Stomach smooth muscle (tissue), 2 donors: ENCODE measurements around the gene COA7.
"Not testable (repeated sequence)": the region's sequence is repeated elsewhere in the genome, so short reads cannot be mapped to it uniquely, and the experiment has no call there.

Source experiments
- H3K27ac ChIP-seq: one replicate; pipeline ENCODE4 v1.7.0; 2013; ENCODE audit warnings: mild to moderate bottlenecking, low read length, inconsistent platforms
- H3K27me3 ChIP-seq, 2 donors: one replicate each; pipeline ENCODE4 v1.7.0; 2013; ENCODE audit warnings: low read length in 2 of 2; ENCODE audit not compliant: insufficient read depth in 2 of 2, control insufficient read depth in 1 of 2
- H3K36me3 ChIP-seq, 2 donors: one replicate each; pipeline ENCODE4 v1.7.0; 2013; ENCODE audit warnings: low read length in 2 of 2; ENCODE audit not compliant: control insufficient read depth in 2 of 2, insufficient read depth in 2 of 2
- H3K4me1 ChIP-seq: one replicate; pipeline ENCODE4 v1.7.0; 2013; ENCODE audit warnings: low read length; ENCODE audit not compliant: control insufficient read depth, insufficient read depth
- H3K4me3 ChIP-seq, 2 donors: one replicate each; pipeline ENCODE4 v1.7.0; 2013; ENCODE audit warnings: low read length in 2 of 2
- H3K9ac ChIP-seq, 2 donors: one replicate each; pipeline ENCODE4 v1.7.0; 2013; ENCODE audit warnings: low read length in 2 of 2, mild to moderate bottlenecking in 1 of 2
- H3K9me3 ChIP-seq, 2 donors: one replicate each; pipeline ENCODE4 v1.7.0; 2013; ENCODE audit warnings: low read length in 2 of 2; ENCODE audit not compliant: control insufficient read depth in 2 of 2
- donor health status: healthy.
- donor health status: Pancreatic carcinoma.

COA7 gene

GRCh38 chr1:52697795-52698674 lies at the start of gene COA7:
Gene COA7, minus strand, starts transcription at chr1:52698347. Its CDS starts 21 bp downstream, at chr1:52698326.
- Histone ChIP-seq H3K27ac (peak within 1 kb of the TSS; percentile 56), H3K9me3 (no peaks in the 10 kb centered on the region), H3K4me3 (peak within 1 kb of the TSS; percentile 83 to 91), H3K9ac (peak within 1 kb of the TSS; percentile 66 to 74), H3K27me3 (no peaks in the 10 kb centered on the region), H3K36me3 (no peaks in the 10 kb centered on the region), H3K4me1 (peaks cover 14% of the 10 kb centered on the region)

GRCh38 chr1:52747450-52747849 lies 49.3 kb upstream of the COA7 start:
- Histone ChIP-seq H3K27me3 (no peaks in the 10 kb centered on the region), H3K36me3 (no peaks in the 10 kb centered on the region), H3K4me3 (no peak overlapping the region), H3K9me3 (no peaks in the 10 kb centered on the region), H3K27ac (no peak overlapping the region), H3K9ac (no peak overlapping the region), H3K4me1 (peaks cover 10% of the 10 kb centered on the region)

- Histone ChIP-seq H3K9ac (no peak overlapping the region), H3K9me3 (no peaks in the 10 kb centered on the region), H3K27ac (no peak overlapping the region), H3K36me3 (no peaks in the 10 kb centered on the region), H3K4me1 (no peaks in the 10 kb centered on the region), H3K27me3 (no peaks in the 10 kb centered on the region), H3K4me3 (no peak overlapping the region)
Observed at GRCh38 chr1:52746189-52746588, 48.0 kb upstream of the COA7 start.

GRCh38 chr1:52741259-52741658 lies 43.1 kb upstream of the COA7 start:
- H3K9me3 ChIP-seq: no peaks in the 10 kb centered on the region
- no peaks in the 10 kb centered on the region for H3K27me3 ChIP-seq
- no peak overlapping the region for H3K27ac ChIP-seq
- H3K4me1 ChIP-seq: peaks cover 7% of the 10 kb centered on the region
- no peak overlapping the region for H3K4me3 ChIP-seq
- H3K9ac ChIP-seq: no peak overlapping the region
- H3K36me3 ChIP-seq: no peaks in the 10 kb centered on the region

- H3K4me3 ChIP-seq: no peak overlapping the region
- H3K27me3 ChIP-seq: no peaks in the 10 kb centered on the region
- H3K27ac ChIP-seq: no peak overlapping the region
- H3K4me1 ChIP-seq: peaks cover 7% of the 10 kb centered on the region
- H3K9me3 ChIP-seq: no peaks in the 10 kb centered on the region
- no peak overlapping the region for H3K9ac ChIP-seq
- no peaks in the 10 kb centered on the region for H3K36me3 ChIP-seq
Observed at GRCh38 chr1:52739699-52740467, 41.7 kb upstream of the COA7 start.

GRCh38 chr1:52738893-52739292 lies 40.7 kb upstream of the COA7 start:
- no peaks in the 10 kb centered on the region for H3K36me3 ChIP-seq
- H3K27me3 ChIP-seq: no peaks in the 10 kb centered on the region
- H3K9ac ChIP-seq: no peak overlapping the region
- no peak overlapping the region for H3K4me3 ChIP-seq
- H3K9me3 ChIP-seq: no peaks in the 10 kb centered on the region
- H3K4me1 ChIP-seq: peaks cover 7% of the 10 kb centered on the region
- no peak overlapping the region for H3K27ac ChIP-seq

GRCh38 chr1:52738148-52738547 lies 40.0 kb upstream of the COA7 start:
- no peaks in the 10 kb centered on the region for H3K36me3 ChIP-seq
- no peaks in the 10 kb centered on the region for H3K9me3 ChIP-seq
- H3K4me1 ChIP-seq: peaks cover 7% of the 10 kb centered on the region
- H3K27me3 ChIP-seq: no peaks in the 10 kb centered on the region
- H3K9ac ChIP-seq: no peak overlapping the region
- H3K4me3 ChIP-seq: no peak overlapping the region
- no peak overlapping the region for H3K27ac ChIP-seq

- H3K9me3 ChIP-seq, H3K36me3 ChIP-seq, H3K4me1 ChIP-seq: not testable (repeated sequence)
Observed at GRCh38 chr1:52735371-52735770, 37.2 kb upstream of the COA7 start.

GRCh38 chr1:52733368-52733767 lies 35.2 kb upstream of the COA7 start:
- Histone ChIP-seq H3K4me1 (peaks cover 8% of the 10 kb centered on the region), H3K36me3 (peaks cover 0 to 3% of the 10 kb centered on the region in 2 donors), H3K9me3 (no peaks in the 10 kb centered on the region), H3K27me3 (no peaks in the 10 kb centered on the region), H3K9ac (no peak overlapping the region), H3K4me3 (no peak overlapping the region), H3K27ac (no peak overlapping the region)

More at GRCh38 chr1:52735371-52735770, 37.2 kb upstream of the COA7 start:
- not testable (repeated sequence) for H3K27me3 ChIP-seq, H3K9ac ChIP-seq, H3K27ac ChIP-seq, H3K4me3 ChIP-seq

GRCh38 chr1:52727956-52728656 lies 30.0 kb upstream of the COA7 start:
- peak overlapping the region in 1 of 2 donors; percentile 47 for H3K4me3 ChIP-seq
- H3K27ac ChIP-seq: no peak overlapping the region
- H3K9ac ChIP-seq: no peak overlapping the region
- no peaks in the 10 kb centered on the region for H3K9me3 ChIP-seq
- peaks cover 0 to 3% of the 10 kb centered on the region in 2 donors for H3K36me3 ChIP-seq
- H3K4me1 ChIP-seq: peaks cover 7% of the 10 kb centered on the region
- no peaks in the 10 kb centered on the region for H3K27me3 ChIP-seq
